ENCODE results near the gene RRM1.
"Not testable (repeated sequence)": the region's sequence is repeated elsewhere in the genome, so short reads cannot be mapped to it uniquely, and the experiment has no call there.

- TF ChIP-seq E2F5 (CRISPR knock-in tag; conservative IDR thresholded peaks at IDR 0.05); CTCF (CRISPR knock-in tag; IDR thresholded peaks at IDR 0.05); ZNF549 (CRISPR knock-in tag; IDR thresholded peaks at IDR 0.05); JUND (CRISPR knock-in tag; IDR thresholded peaks at IDR 0.05); ZNF224 (CRISPR knock-in tag; IDR thresholded peaks at IDR 0.05); ZNF232 (CRISPR knock-in tag; IDR thresholded peaks at IDR 0.05; ENCODE audit: borderline replicate concordance): not testable (repeated sequence)
Measured at GRCh38 chr11:4130219-4130618, 35.6 kb downstream of the RRM1 start.

Measured in HepG2 (cell line).